T1000 (cell line): Measurements from ENCODE around the gene FAM162B.
"Not testable (repeated sequence)": the region's sequence is repeated elsewhere in the genome, so short reads cannot be mapped to it uniquely, and the experiment has no call there.

ENCODE experiments used
- DNase-seq: peaks from one replicate; lab custom pipeline; 2025; ENCODE audit warnings: mixed read lengths; lab: John Stamatoyannopoulos, UW

FAM162B gene

GRCh38 chr6:116764961-116765841, at the start of gene FAM162B:
FAM162B (minus strand) TSS chr6:116765719; CDS start chr6:116765576, 143 bp downstream.
- DNase-seq = peak; percentile 29

DNA sequence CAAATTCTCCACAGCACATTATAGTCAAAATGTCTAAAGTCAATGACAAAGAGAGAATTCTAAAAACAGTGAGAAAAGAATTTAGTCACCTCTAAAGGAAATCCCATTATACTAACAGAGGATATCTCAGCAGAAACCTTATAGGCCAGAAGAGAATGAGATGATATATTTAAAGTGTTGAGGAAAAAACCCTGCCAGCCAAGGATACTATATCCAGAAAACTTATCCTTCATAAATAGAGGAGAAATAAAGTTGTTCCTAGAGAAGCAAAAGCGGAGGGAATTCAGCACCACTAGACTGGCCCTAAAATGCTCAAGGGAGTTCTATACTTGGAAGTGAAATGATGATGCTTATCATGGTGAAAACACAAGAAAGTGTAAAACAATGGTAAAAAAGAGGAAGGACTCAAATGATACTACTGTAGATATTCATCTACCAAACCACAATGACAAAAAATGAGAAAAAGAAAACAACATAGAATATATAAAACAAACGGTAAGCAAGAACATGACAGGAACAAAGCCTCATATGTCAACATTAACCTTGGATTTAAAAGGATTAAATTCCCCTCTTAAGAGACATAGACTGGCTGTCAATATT, 46.6 kb upstream of the FAM162B start:
- no peak for DNase-seq

- no peak for DNase-seq
These were observed 36.5 kb upstream of the FAM162B start for GRCh38 chr6:116801971-116802370.

- no peak for DNase-seq
These were observed 34.4 kb upstream of the FAM162B start for GRCh38 chr6:116799945-116800344.

GRCh38 chr6:116797585-116797984, 32.1 kb upstream of the FAM162B start:
- no peak for DNase-seq

DNA sequence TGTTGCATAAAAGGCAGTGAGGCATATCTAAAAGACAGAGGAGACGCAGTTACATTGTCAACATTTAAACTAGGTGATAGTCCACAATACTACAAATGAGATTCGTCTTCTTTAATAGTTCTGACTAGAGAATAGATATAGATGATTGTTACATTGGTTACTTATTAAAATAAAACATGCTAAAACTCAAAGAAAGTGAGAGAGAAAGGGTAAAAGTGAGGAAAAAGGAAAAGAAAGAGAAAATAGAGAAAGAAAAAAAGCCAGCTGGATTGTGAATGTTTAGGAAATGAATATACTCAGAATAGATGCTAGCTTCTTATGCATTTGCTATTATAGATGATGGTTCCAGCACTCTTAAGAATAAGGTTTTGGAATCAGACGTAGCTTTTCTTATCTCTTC, 27.7 kb upstream of the FAM162B start:
- DNase-seq = no peak

- DNase-seq = no peak
These were observed 18.3 kb upstream of the FAM162B start for GRCh38 chr6:116783852-116784251.

DNA sequence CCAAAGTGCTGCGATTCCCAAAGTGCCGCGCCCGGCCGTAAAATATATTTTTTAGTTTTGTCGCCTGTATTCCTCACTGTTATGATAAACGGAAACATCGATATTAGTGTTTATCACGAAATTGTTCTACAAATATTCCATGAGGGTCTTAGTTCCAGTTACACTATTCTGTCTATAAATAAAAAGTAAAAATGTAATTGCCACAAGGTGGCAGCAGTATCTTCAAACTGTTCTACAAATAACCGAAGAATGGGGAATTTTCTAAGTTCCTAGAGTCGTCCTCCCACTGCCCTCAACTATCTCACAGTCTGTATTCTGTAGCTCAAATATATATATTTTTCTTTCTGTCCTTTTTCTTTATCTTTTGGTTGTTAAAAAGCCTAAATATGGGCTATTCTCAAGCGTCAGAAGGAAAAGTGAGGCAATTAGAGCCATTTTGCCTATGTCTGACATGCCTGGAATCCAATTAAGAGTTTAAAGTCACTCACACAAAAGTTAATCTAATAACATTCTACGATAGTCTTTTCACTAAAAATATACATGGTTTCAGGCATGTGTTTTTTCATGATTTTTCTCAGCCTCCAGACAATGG, 14.2 kb upstream of the FAM162B start:
- no peak for DNase-seq

DNA sequence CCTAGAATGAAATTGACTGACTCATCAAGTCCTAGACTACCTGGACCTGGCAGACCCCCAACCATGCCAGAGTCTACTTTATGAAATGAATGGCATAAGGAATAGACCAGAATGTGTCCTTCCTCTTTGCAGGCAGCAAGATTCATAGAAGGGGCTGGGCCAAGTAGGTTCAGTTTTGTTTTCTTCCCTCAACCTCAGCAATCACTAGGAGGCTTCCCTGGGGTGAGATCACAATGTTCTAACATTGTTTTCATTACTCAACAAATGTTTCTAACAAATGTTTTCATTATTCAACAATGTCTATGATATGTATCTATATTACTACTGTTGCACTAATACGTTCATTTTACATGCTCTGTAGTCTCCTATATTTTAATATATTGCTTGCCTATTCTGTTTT, 8.4 kb upstream of the FAM162B start:
- no peak for DNase-seq

DNA sequence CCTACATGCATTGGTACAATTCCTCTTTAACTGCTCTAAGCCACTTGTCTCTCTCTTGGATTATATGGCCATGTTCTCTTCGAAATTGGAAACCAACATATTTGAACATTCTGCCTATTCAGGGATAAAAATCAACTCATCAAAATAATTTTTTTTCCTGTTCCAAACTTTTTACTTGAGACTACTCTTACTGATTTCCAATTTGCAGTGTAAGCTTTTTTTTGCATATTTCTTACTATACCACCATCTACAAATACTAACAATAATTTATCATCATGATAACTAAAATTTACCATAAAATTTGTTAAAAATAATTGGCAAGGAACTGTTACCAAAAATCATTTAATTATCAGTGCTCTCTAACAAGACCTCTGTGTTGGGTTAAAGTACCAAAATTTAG, 6.9 kb upstream of the FAM162B start:
- DNase-seq = no peak

GRCh38 chr6:116767715-116768114, 2.2 kb upstream of the FAM162B start:
- no peak for DNase-seq

DNA sequence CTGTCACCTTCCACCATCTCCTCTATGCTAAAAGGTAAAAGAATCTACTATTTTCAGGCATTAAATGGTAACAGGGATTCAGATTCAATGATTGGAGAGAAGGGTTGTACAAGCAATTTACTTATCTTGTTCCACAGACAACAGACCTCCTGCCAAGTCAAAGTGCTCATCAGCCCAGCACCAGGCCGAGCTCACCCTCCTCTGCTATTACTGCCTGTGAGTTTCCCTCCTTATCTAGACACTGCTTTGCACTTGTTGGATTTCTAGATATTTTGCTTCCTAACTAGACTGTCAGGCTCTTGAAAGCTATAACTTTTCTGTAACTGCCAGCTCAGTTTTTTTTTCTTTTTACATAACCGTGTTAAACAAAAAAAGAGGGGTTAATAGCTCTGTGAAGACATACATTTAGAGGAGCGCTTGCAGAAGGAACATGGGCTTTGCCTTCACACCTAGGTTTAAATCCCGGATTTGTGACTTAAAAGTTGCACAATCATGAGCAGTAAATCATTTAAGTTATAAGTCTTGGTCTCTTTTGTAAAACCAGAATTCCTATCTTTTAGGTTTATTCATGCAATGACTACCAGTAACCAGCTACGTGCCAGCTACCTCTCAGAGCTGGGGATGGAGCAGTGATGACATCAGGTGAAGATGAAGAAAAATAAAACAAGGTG, 1.1 kb upstream of the FAM162B start:
- DNase-seq = no peak

DNA sequence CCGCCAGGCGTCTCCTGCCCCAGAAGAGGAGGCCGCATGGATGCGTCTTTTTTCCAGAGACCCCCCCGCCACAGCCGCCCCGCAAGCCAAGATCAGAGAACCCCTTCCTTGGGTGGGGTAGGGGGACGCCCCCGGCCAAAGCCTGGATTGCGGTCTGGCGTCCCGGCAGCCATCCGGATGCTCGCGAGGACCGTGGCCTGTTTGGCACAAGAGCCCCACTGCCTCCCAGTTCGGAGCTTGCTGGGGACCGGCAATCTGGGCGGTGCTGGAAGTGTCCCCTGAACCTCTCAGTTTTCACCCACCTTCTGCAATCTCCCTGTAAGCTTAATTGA, 924 bp downstream of the FAM162B start:
- DNase-seq = no peak

- DNase-seq = no peak
These were observed 1.5 kb downstream of the FAM162B start for GRCh38 chr6:116763906-116764628.

GRCh38 chr6:116763048-116763447, 2.5 kb downstream of the FAM162B start:
- DNase-seq = no peak

- DNase-seq = no peak
These were observed 3.3 kb downstream of the FAM162B start for GRCh38 chr6:116762235-116762634.

GRCh38 chr6:116761779-116762178, 3.7 kb downstream of the FAM162B start:
- DNase-seq = no peak

DNA sequence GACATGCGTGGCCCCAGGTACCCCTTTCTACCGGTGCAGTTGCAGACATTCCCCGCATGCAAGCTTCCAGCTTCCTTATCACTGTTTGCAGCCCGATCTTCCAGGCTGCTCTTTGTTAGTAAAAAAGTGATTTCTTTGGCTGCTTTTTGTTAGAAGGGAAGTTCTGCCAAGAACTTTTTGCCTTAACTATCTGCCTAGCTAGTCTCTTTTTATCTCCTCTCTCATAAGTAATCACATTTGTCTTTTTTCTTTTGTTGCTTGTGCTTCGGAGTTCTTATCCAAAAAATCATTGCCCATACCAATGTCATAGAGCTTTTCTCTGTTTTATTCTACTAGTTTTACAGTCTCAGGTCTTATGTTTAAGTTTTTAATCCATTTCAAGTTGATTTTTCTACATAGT, 20.3 kb downstream of the FAM162B start:
- no peak for DNase-seq

- no peak for DNase-seq
These were observed 23.9 kb downstream of the FAM162B start for GRCh38 chr6:116741571-116741970.

- DNase-seq = not testable (repeated sequence)
These were observed 25.0 kb downstream of the FAM162B start for GRCh38 chr6:116740486-116740885.

DNA sequence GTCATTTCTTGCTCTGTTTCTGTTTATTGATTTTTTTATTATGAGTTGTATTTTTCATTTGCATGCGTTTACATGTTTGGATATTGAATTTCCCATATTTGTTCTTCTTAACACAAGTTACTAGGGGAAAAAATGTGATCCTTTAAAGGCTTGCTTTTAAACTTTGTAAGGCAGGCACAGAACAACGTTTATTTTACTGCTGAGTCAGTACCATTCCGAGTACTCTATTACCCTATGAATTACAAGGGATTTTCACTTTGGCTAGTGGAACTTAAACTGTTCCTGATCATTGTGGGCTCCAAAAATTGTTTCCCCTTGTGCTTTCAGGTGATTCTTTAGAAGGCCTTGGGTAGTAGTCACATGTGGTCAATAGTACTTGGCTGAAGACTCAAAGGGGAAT, 28.5 kb downstream of the FAM162B start:
- no peak for DNase-seq

DNA sequence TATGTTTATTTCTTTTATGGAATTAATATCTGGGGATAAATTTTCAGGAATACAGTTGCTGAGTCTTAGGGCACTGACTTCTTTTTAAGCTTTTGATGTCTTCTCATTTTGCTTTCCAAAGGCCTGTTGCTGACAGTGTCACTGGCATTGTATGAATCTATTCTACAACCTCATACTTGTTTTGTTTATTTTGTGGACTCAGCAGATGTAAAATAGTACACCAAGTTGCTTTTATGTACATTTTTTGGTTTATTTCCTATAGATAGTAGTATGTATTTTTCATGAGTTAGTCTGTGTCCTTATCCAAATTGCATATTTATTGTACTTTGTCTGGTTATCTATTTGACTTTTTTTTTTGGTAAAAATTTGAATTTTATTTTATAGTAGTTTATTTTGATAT, 35.0 kb downstream of the FAM162B start:
- DNase-seq = no peak
